Measurements from ENCODE around the gene LRRC61. TPM values are rescaled to one million over a fixed set of nuclear protein-coding genes. Genes with fewer than 3 reads are reported as not detected.

Gene LRRC61
- total RNA-seq, 4 donors from 2014 or later: 9.9 to 46.1 (median 37.9) TPM

DNA sequence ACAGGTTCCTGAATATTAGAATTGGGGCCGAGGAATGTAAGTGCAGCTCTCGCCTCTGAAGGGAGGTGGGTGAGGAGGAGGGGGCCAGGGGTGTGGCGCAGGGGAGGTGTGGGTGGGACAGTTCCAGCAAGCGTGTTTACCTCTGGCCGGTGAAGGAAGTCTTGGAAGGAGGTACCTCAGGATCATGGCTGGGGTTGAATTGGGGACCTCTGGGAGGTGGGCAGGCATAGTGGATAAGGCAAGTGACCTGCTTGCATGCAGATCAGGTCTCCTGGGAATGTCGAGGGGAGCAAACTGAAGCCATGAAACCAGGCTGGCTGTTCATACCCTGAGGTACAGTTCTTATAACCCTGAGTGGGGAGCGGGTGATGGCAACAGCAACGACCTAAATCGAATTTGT is 57.9 kb downstream of the LRRC61 start:
- Histone ChIP-seq H3K4me3 (replicated peaks in 1 of 3) (no peak overlapping the region), H3K4me1 (peaks cover 0 to 14% of the 10 kb centered on the region in 2 donors), H3K27me3 (no peaks in the 10 kb centered on the region), H3K27ac (no peak overlapping the region), H3K36me3 (no peaks in the 10 kb centered on the region), H3K9me3 (no peaks in the 10 kb centered on the region)
- TF ChIP-seq CTCF (IDR thresholded peaks at IDR 0.05) (no peak), POLR2A (IDR thresholded peaks at IDR 0.05) (no peak)
- intact Hi-C loops (cut with DNase I): no loop called here
- DNase-seq: no peak
- WGBS, 2 donors: 83 to 84% methylated on average over 9 of the region's 9 CpGs

GRCh38 chr7:150381785-150382122 is 58.6 kb downstream of the LRRC61 start:
- intact Hi-C loops (cut with DNase I): no loop called here
- Histone ChIP-seq H3K9me3 (no peaks in the 10 kb centered on the region), H3K36me3 (no peaks in the 10 kb centered on the region), H3K27ac (no peak overlapping the region), H3K27me3 (no peaks in the 10 kb centered on the region), H3K4me1 (peaks cover 0 to 14% of the 10 kb centered on the region in 2 donors), H3K4me3 (replicated peaks in 1 of 3) (no peak overlapping the region)
- 93% methylated on average over 1 of the region's 1 CpG for WGBS, 2 donors
- TF ChIP-seq POLR2A (IDR thresholded peaks at IDR 0.05) (no peak), CTCF (IDR thresholded peaks at IDR 0.05) (no peak)
- no peak for DNase-seq

- H3K4me1 ChIP-seq: peaks cover 0 to 14% of the 10 kb centered on the region in 2 donors
- no peak overlapping the region for H3K27ac ChIP-seq
Measured at GRCh38 chr7:150382123-150382843, 59.1 kb downstream of the LRRC61 start.

GRCh38 chr7:150382844-150383225 is 59.7 kb downstream of the LRRC61 start:
- Histone ChIP-seq H3K27ac (no peak overlapping the region), H3K4me3 (replicated peaks in 1 of 3) (no peak overlapping the region), H3K4me1 (peaks cover 0 to 13% of the 10 kb centered on the region in 2 donors), H3K9me3 (no peaks in the 10 kb centered on the region), H3K36me3 (no peaks in the 10 kb centered on the region), H3K27me3 (no peaks in the 10 kb centered on the region)
- no peak for TF ChIP-seq POLR2A (IDR thresholded peaks at IDR 0.05)
- no peak for TF ChIP-seq CTCF (IDR thresholded peaks at IDR 0.05)
- DNase-seq: no peak
- intact Hi-C loops (cut with DNase I): no loop called here
- WGBS, 2 donors: 69 to 72% methylated on average over 4 of the region's 4 CpGs

More at GRCh38 chr7:150382123-150382843, 59.1 kb downstream of the LRRC61 start:
- no peaks in the 10 kb centered on the region for H3K27me3 ChIP-seq
- DNase-seq: no peak
- H3K9me3 ChIP-seq: no peaks in the 10 kb centered on the region
- no peak overlapping the region for H3K4me3 ChIP-seq (replicated peaks in 1 of 3)
- intact Hi-C loops (cut with DNase I): no loop called here
- WGBS, 2 donors: 80 to 92% methylated on average over 16 to 18 of the region's 20 CpGs
- TF ChIP-seq CTCF (IDR thresholded peaks at IDR 0.05): no peak
- TF ChIP-seq POLR2A (IDR thresholded peaks at IDR 0.05): no peak
- no peaks in the 10 kb centered on the region for H3K36me3 ChIP-seq

GRCh38 chr7:150383710-150384397 is 60.7 kb downstream of the LRRC61 start:
- Histone ChIP-seq H3K9me3 (no peaks in the 10 kb centered on the region), H3K4me1 (peaks cover 0 to 6% of the 10 kb centered on the region in 2 donors), H3K27me3 (no peaks in the 10 kb centered on the region), H3K36me3 (no peaks in the 10 kb centered on the region), H3K27ac (no peak overlapping the region), H3K4me3 (replicated peaks in 1 of 3) (no peak overlapping the region)
- intact Hi-C loops (cut with DNase I): no loop called here
- WGBS, 2 donors: 75 to 81% methylated on average over 16 to 19 of the region's 22 CpGs
- TF ChIP-seq CTCF (IDR thresholded peaks at IDR 0.05): no peak
- no peak for DNase-seq

Data from thyroid gland (tissue), 4 donors.